NCI-H1105 treated with DMSO at 0.1 percent for 48 hours (cell line): ENCODE results near the gene ZFHX2.
A peak's percentile ranks its signal among the peaks of the same experiment; 100 is the strongest.

Source experiments
- DNase-seq: peaks from one replicate; lab custom pipeline; 2025; lab: John Stamatoyannopoulos, UW

ZFHX2 gene

DNA sequence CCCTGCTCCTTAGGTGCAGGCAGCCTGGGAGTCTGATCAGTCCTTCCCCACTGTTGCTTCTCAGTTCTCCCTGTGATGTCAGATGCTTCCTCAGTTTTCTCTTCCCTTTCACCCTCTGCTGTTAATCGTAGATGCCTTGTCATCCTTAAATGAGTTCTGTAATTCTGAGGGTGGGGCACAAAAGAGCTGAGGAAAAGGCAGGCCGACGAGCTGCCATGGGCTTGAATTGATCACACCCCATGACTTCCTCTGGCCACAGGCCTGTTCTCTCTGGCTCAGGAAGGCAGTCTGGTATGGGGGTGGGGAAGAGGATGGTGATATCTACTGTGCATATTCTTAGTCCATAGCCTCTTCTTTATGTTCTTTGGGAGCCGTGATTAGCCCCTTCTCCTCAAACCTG is 21.3 kb upstream of the ZFHX2 start:
- DNase-seq = no peak

DNA sequence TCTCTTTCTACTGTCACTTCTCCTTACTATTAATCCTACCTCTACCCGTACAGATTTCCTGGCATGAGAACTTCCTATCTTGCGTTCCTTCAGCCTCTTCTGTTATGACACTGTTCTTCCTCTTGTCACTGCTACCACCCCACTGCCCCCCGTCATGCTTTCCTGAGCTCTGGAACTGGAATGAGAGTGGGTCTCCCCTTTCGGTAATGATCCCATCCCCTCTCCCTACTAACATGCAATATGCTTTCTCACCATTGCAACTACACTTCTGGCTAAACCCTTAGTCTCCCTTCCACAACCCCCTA is 20.9 kb upstream of the ZFHX2 start:
- no peak for DNase-seq

DNA sequence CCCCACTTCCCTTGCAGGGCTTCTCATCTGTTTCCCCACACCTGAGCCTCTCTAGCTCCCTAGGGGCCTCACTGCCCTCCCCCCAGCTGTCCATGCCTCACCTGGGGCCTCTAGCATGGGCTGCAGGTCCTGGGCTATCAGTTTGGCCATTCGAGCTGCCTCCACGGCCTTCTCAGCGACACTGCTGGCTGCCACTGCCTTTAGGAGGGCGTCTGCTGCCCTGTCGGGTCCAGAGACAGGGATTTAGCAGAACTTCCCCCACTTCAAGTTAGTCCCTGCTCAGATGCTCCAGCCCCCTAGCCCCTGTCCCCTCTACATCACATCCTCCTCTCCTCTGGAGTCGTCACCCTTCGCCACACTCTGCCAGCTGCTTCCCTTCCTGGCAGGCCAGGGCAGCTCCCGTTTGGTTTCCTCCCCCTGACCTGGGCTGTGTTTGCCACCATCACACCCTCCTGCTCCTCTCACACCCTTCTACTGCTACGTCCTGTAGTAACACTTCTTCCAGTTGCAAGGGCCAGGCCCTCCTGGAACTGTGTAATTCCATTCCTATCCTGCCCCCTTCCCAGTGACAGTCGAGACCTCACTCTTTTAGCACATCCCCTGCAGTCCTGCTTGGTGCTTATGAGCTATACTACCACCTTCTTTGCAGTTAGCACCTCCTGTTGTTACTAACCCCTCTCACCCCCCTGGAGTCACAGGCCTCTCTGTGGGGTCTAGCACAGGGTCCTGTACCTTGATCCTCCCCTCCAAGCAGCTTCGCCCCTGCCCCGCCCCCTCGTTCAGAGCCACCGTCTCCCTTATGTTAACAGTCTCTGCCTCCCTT is 20.3 kb upstream of the ZFHX2 start:
- DNase-seq = no peak

DNA sequence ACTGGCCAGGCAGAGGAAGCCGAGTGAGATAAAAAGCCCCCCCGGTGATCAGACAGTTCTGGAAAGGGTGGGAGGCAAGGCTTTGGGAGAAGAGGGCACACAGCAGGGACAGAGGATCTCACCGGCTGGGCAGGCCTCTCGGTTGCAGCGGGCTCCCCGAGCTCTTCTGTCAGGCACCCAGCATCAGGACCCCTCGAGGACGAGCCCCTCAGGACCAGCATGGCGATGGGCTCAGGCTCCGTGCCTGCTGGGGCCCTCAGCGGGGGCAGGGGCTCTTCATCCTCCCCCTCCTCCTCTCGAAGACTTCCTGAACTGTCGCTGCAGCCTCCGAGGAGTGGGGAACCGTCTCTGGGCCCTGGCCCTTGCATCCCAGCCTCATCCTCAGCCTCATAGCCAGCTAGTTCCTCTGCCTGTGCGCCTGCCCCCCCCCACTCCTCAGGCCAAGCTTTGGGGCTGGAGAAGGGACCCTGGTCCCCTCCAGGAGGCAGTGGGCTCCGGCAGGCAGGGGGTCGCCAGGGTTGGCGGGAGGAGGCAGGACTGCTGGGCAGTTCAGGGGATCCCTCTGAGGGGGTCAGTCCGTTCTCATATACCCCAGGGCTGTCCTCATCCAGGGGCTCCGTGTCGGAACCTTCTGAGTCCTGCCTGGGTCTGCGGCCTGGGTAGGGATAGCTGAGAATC is 19.4 kb upstream of the ZFHX2 start:
- DNase-seq = no peak

DNA sequence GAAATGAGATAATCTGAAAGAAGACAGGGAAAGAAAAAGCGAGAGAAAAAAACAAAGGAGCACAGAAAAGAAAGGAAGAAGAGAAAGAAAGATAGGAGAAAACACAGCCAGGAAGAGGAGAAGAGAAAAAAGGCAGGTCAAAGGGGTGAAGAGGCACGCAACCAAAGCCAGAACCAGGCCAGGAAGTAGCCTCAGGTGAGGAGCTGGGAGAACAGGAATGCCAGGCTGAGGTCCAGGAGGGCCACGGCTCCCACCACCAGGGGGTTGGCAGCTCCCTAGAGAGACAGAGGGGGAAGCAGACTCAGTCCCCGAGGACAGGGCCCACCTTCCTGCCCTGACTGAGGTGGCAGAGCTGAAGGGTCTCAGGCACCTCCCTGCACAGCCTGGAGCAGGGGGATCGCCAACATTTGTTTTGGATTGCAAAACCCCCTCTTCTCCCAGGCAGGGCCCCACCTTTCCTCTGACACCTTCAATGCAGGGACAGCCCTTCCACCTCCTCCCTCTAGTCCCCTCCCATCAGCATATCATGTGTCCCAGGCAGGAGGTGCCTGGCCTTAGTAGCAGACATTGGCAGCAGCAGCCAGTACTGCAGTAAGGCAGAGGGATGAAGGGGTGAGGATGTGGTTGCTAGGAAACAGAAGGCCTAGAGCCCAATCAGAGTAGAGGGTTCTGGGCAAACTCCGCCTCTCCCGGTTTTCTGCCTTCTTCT is 18.0 kb upstream of the ZFHX2 start:
- DNase-seq = no peak

DNA sequence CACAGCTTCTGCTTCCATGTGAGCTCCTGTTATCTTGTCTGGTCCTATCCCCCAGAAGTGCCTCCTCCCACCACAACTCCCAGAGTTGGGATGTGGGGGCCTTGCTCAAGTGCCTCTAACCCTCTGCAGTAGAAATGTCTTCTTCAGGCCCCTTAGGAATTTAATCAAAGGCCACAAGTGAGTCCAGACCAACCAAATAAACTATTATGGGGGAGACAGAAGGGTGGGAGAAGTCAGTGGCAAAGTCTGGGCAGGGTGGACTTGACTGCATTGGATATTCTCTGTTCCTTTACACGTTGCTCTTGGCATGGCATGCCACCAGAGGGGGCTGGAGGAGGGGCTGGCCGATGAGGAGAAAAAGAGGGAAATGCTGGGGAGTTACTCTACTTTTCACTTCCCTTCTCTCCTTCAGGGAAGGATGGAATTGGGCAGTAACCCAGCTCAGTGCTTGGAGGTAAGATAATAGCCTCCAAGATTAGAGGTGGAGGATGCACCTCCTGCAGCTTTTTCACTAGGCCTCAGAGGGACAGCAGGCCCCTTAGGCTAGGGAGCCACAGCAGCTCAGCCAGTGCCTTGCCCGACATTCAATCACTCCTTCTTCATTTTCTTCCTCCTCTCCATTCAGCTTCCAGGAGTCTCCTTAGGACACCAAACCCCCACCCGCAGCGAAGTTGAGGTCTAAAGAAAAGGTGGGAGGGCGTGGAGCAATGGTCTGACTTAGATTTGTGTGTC is 17.2 kb upstream of the ZFHX2 start:
- DNase-seq = no peak

DNA sequence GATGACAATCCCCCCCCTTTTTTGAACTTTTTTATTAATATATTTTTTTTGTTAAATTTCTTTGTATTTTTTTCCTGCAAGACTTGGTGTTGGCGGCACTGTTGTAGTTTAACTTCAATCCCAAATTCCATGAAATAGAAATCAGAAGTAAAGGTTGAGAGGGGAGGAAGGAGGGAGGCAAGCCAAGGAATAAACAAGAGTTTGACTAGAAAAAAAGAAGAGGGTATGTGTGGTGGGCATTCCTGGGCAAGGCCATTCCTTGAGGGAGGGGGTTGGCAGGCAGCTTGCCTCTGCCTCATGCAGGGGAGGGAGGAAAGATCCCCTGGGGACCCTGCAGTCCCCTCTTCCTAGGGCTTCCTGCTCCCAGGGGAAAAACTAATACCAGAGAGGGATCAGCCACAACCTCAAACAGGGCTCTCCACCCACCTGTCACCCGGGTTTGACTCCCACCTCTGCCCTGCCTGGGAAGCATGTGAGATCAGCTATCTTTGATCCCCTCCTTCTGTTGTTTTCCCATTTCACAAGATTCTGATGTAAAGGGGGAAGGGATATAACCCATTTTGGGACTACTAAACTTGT is 16.5 kb upstream of the ZFHX2 start:
- DNase-seq = no peak

DNA sequence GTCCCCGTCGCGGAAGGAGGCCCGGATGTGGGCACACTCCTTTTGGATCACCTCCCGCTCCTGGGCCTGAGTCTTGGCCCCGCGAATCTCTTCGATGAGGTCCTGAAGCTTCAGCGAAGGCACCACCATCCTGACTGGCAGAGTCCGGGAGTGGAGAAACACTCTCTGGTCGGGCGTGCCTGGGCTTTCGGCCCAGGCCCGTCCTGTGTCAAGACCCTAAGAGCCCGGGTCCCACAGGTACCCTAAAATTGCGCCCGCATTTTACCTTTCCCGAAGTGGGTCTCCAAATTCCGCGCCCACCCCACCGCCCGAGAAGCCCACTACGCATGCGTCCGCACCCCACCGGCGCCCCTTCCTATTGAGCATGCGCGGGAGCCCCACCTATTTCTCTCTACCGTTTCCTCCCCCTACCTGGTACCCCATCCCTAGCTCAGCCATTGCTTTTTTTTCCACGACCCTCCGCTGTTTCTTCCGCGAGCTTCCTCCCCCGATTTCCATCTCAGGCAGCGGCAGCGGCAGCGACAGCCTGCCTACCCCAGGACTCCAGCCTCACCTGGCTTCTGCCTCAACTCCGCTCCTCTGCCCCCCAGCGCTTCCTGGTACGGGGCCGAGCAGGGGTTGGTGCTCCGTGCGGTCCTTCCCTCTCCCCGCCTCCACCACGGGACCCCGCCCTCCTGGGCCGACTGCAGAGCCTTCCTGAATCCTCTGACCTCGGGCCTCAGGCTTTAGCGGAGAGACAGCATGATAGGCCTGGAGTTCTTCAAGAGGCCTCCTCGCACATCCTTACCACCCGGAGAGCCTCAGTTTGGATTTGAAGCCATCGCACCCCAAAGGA is 15.8 kb upstream of the ZFHX2 start, which contains the start of gene AP1G2:
TSS of gene AP1G2 (minus strand) at position 606 of the 835 bp plus-strand sequence. CDS start at position 129, 477 bp downstream.
- DNase-seq = peak; percentile 90

DNA sequence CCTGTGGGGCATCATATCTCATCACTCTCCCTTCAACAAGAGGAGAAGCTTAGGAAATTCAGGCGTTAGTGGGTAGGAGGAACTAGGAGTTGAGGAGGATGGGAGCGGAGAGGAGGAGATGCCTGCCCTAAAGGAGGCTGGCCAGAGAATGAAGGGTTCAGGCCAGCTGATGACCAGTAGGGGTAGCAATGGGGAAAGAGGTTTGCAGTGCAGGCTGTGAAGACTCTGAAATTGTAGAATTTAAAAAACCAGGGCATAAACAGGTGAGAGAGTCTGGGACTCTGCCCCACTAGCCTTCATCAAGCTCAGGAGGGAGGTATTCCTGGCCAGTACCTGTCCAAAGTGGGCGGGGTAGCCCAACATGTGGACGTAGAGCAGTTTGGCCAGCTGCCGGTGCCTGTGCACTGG is 15.2 kb upstream of the ZFHX2 start:
- no peak for DNase-seq

DNA sequence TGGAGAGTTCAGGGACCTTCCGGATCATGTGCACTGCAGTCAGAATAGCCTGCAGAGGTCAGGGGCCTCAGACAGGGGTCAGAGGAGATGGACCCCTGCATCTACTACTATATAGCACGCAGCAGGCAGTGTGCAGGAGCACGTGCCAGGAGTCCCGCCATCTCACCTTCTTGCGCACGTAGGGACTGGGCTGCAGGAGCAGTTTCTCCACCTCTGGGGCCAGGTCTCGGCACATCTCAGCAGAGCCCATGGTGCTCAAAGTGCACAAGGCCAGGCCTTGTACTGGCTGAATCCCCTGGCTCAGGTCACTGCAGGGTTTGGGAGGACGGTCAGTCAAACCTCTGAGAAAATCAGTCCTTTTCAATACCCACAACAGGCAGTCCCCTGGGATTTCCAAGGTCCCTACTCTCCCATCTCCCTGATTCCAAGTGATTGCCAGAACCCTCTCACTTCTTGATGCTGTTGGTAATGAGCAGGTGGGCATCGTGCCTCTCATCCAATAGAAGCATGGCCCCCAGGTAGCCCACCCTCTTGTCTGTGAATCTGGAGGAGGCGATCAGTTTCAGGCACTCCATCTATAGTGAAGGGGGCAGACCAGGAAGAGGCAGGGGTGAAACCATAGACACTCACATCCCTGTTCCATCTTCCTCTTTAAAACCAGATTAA is 14.7 kb upstream of the ZFHX2 start:
- no peak for DNase-seq

DNA sequence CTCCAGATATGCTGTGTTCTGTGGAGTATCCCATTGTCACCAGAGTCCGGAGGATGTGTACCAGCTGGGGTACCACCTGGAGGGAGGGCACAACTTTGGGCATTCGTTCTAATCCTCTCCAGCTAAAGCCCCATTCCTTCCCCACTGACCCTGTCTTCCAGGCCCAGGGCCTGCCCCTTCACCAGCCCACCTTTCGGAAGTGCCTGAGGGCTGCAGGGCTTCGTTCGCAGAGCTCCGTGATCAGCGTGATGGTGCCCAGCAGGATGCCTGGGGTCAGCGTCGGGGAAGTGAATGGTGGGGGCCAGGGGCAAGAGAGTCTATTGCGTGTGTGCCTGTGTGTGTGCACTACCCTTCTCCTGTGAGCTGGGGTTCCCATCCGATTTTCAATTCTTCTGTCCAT is 14.1 kb upstream of the ZFHX2 start:
- no peak for DNase-seq

DNA sequence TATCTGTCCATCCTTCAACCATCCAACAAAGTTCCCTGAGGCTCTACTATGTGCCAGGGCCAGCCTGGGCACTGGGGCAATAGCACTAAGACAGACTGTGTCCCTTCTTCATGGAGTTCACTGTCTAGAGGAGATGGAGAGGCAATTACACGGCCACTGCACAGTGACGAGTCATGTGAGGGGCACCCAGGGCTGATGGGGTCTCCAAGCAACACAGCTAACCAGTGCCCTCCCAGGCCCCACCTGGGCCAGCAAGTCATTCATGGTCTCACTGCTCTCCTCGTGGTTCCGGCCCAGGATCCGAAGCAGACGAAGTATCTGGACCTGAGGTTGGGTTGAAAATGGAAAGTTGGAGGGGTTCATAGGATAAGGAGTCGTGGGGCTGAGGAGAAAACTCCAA is 13.3 kb upstream of the ZFHX2 start:
- no peak for DNase-seq

DNA sequence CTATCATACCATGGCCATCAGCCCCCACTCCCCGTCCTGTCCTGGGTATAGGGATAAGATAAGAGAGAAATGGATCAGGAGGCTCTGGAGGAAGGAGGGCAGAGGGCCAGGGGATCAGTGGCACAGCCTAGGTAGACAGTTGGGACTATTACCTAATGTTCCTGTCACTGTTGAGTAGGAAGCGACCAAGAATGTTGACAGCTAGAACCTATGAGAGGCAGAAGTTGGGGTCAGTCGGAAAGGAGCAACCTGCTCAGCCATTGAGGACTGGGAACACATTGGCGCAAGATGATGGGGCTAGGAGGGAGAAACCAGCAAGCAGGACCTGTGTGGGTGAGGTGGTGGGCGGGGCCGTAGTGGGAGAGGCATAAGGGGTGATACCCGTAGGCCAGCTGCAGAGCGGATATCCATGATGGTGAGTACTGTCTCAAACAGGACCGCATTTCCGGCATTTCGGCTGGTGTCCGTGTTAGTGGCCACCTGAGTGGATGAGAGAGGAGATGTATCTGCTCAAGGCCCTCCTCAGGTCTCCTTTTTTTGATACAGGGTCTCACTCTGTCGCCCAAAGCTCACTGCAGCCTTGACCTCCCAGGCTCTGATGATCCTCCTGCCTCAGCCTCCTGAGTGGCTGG is 12.7 kb upstream of the ZFHX2 start:
- no peak for DNase-seq

DNA sequence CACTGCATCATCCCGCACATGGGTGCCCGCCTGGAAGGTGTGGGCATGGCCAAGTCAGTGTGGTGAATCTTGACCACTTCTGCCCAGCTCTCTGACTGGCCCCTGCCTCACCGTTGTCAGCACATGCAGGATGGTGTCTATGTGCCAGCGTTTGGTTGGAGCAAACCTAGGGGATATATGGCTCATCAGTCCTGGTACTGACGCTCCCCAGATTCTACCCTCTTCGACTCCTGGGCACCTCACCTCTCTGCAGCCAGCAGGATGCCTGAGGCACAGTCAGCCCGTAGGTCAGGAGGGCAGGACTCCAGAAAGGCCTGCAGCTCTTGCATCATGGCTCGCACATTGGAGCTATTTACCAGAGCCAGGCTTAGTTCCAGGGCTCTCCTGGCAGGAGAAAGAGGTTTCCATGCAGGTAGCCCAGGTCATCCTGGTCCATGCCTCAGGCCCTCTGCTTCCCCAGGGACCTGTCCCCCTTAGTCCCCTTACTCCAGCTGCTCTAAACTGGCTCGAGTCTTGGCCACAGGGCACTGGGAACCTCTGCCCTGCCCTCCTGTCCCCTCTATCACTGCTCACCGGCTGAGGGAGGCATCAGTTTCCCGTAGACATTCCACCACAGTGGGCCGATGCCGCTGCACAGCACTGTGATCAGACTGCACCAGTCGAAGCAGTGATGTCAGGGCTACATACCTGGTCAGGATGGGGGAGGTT is 12.1 kb upstream of the ZFHX2 start:
- DNase-seq = no peak

DNA sequence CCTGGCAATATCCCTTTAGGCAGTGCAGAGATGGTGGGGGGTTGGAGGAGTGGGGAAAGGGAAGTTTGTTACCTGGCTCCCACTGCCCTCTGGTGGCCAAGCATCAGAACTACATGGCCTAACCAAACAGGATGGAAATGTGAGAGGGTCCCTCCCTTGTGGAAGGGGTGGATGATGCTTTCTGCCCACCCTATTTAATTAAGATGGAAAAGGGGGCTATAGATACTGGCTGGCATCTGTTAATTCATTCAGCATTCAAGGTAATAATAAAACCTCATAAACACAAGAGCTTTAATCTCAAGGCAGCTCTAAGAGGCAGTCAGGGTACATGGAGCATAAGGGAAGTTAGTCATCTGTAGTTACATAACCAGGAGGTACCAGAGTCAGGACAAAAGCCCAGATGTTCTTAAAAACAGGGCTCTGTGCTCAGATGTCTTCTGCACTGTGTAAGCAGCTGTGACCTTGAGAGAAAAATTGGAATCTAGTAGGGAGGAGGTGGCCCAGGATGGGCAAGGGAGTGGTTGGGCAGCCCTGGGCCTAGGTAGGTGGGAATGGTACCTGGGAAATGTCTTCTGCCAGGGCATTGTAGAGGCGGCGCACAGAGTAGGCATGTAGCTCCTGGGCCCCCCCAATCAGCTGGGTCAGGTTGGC is 11.4 kb upstream of the ZFHX2 start:
- peak; percentile 57 for DNase-seq

DNA sequence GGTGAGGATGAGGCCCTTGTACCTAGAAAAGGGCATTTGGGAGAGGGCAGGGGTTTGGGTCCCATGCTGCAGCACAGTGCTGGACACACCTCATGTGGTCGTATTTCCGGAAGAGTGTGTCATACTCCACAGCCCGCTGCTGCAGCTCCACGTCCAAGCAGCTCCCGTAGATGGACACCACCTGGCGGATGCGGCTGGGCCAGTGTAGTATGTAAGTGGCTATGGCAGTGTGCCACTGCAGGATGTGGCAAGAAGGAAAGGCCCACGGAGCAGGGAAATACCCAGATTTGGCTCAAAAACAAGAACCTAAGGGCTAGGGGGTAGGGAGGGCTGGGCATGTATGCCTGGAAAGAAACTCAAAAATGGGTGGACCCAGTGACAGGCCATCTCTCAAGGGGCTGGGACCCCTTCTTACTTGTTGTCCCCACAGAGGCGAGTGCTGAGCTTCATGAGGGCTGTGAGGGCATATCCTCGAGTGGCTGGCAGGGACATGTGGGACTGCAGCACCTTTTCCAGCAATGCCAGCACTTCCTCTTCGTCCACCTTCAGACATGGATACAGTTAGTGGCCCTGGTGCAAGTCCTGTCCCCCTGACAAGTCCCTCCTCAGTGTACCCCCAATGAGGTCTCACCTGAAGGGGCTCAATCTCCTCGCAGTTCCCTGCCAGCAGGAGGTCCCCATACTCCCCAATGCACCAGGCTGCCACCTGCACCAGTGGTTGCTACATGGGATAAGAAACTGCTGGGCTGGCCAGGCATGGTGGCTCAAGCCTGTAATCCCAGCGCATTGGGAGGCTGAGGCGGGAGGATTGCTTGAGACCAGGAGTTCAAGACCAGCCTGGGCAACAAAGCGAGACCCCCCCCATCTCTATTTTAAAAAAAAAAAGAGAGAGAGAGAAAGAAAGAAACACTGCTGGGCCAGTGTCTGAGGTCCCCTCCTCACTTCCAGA is 10.6 kb upstream of the ZFHX2 start:
- no peak for DNase-seq

DNA sequence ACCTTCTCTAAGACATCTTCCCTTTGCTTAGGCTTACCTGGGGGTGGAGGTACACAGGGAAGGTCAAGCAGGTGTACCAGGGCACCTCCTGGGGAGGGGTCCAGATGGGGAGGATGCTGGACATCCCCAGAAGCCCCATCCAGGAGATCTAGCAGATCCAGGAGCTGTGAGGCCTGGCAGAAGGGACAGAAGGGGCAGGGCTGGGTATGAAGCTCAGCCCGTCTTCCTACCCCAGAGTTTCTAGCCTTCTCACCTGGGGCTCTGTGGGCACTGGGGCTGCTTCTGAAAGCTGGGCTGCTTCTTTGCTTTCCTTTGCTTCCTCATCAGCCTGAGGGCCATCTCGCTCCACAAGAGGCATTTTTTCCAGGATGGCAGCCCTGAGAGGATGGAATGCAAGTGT is 9.7 kb upstream of the ZFHX2 start:
- DNase-seq = no peak
